ENCODE data around the gene WDR44. TPM values are rescaled to one million over a fixed set of nuclear protein-coding genes. Genes with fewer than 3 reads are reported as not detected.
A peak's percentile ranks its signal among the peaks of the same experiment; 100 is the strongest.
"Not testable (repeated sequence)": the region's sequence is repeated elsewhere in the genome, so short reads cannot be mapped to it uniquely, and the experiment has no call there.

WDR44 gene, protein sequence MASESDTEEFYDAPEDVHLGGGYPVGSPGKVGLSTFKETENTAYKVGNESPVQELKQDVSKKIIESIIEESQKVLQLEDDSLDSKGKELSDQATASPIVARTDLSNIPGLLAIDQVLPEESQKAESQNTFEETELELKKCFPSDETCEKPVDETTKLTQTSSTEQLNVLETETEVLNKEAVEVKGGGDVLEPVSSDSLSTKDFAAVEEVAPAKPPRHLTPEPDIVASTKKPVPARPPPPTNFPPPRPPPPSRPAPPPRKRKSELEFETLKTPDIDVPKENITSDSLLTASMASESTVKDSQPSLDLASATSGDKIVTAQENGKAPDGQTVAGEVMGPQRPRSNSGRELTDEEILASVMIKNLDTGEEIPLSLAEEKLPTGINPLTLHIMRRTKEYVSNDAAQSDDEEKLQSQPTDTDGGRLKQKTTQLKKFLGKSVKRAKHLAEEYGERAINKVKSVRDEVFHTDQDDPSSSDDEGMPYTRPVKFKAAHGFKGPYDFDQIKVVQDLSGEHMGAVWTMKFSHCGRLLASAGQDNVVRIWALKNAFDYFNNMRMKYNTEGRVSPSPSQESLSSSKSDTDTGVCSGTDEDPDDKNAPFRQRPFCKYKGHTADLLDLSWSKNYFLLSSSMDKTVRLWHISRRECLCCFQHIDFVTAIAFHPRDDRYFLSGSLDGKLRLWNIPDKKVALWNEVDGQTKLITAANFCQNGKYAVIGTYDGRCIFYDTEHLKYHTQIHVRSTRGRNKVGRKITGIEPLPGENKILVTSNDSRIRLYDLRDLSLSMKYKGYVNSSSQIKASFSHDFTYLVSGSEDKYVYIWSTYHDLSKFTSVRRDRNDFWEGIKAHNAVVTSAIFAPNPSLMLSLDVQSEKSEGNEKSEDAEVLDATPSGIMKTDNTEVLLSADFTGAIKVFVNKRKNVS
- 15.9 TPM for total RNA-seq

DNA sequence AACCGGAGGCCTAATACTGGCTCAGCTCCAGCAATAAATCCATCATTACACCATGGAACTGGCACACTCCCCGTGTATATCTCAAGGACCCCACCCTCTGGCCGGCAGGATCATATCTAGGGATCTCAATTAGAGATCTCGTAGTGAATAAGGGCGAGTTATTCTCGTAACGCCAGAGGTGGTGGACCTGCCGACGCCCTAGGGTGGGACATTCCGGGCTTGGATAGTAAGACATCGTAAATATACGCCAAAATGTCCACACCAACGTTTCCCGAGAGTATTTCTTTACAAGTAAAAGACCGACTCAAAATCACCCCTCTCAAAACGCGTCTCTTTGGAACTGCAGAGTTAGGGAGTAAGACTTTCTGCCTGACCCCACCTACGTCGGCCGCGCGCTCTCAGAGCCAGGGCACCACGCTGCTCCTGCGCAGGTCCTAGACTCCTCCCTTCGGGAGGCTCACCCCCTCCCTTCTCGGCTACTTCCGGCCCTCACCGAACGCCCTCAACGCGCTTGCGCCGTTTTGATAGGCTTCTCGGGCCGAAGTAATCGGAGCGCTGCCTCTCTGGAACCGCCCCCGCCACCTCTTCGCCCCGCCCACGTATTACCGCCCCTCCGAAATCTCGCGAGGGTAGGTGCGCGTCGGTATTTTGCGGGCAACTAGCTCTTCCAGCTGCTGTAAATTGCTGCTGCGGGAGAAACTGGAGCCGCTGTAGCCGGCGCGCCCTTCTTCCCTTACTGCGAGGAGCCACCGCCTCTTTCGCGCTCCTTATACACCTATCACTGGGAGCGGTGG is at the start of gene WDR44:
TSS of gene WDR44 (plus strand) at position 643 of the 794 bp plus-strand sequence. CDS start 398 bp downstream, outside the sequence.
- DNase-seq (ENCODE audit: low spot score): peak; percentile 95

DNA sequence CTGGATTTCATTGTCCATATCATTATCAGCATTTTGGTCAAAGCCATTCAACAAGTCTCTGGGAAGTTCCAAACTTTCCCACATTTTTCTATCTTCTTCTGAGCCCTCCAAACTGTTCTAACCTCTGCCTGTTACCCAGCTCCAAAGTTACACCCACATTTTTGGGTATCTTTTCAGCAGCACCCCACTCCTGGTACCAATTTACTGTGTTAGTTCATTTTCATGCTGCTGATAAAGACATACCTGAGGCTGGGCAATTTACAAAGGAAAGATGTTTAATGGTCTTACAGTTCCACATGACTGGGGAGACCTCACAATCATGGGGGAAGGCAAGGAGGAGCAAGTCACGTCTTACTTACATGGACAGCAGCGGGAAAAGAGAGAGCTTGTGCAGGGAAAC is 40.1 kb upstream of the WDR44 start:
- DNase-seq (ENCODE audit: low spot score): not testable (repeated sequence)

DNA sequence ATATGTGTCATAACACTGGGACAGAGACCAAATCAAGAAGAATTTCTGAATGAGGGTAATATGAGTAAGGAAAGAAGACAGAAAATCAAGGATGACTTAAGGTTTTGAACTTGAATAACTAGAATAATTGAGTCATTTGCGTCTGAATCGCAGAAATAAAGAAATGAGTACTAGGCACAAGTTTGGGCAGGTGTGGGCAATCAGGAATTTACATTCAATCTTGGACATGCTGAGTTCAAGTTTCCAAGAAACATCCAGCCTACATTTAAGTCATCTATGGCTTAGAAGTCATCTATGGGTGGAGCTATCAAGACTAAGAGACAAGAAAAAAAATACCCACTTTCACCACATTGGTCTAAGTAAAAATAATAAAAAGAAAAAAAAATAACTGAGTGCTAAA is 30.4 kb upstream of the WDR44 start:
- DNase-seq (ENCODE audit: low spot score): no peak

DNA sequence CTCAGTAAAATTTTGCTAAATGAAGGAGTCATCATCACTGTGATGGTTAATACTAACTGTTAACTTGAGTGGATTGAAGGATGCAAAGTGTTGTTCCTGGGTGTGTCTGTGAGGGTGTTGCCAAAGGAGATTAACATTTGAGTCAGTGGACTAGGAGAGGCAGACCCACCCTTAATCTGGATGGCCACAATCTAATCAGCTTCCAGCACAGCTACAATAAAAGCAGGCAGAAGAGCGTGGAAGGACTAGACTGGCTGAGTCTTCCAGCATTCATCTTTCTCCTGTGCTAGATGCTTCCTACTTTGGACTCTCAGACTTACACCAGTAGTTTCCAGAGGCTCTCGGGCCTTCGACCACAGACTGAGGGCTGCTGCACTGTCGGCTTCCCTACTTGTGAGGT is 21.3 kb upstream of the WDR44 start:
- no peak for DNase-seq (ENCODE audit: low spot score)

DNA sequence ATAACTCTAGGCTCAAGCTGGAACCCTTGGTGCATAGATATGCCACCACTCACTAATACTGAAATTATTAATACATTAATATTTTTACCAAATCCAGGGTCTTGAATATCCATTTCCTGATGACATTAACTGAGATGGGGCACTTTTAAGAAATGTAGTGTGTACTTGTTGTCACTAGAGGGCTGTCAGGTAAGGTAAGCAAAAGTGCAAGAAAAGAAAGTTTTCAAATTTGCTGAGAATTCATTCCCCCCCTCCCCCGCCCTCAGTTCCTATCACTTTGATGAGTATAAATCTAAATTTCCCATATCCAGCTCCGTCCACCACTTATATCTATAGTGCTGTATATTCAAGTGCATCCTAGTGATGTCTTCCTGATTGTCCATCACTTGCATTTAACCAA is 20.5 kb upstream of the WDR44 start:
- no peak for DNase-seq (ENCODE audit: low spot score)

DNA sequence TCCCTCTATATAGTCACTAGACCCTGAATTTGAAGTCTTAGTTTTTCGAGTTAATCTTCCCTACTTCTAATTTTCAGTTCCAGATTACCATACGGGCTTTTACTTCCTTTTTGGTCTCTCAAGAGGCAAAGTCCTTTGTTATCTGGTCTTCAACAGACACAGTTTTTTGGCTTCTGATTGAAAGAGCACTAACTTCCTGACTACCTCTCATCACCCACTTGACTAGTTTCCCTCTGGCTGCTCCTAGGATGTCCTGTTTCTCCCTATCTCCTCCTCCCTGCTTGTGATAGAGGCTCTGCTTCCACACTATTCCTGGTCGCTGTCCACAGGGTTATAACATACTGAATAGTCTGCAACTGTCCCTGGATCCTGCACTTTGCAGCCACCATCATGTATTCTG is 16.7 kb upstream of the WDR44 start:
- no peak for DNase-seq (ENCODE audit: low spot score)

DNA sequence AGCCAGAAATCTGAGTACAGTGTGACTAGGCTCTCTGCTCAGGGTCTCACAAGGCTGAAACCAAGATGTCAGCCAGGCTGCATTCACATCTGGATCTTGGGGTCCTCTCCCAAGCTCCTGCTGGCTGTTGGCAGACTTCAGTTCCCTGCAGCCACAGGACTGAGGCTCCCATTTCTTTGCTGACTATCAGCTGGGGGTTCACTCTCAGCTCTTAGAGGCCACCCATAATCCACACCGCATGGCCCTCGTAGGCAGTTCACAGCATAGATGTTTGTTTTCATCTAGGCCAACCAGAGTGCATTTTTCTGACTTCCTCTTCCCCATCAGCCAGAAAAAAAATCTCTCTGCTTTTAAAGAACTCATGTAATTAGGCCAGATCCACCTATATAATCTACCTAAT is 8.2 kb upstream of the WDR44 start:
- DNase-seq (ENCODE audit: low spot score): no peak

DNA sequence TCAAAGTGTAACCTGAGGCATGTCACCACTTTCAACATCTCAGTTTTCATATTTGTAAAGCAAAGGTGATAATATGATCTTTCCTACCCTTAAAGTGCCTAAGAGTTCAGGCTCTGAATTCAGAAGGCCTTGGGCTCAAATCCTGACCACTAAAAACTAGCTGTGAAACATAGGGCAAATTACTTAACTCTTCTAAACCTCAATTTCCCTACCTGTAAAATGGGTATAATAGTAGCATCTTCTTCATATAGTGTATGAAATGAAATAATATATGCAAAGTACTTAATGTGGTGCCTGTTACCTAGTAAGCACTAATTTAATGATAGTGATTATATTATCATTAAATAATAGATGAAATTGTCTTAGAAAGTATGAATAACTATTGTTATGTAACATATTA is 7.0 kb upstream of the WDR44 start:
- no peak for DNase-seq (ENCODE audit: low spot score)

DNA sequence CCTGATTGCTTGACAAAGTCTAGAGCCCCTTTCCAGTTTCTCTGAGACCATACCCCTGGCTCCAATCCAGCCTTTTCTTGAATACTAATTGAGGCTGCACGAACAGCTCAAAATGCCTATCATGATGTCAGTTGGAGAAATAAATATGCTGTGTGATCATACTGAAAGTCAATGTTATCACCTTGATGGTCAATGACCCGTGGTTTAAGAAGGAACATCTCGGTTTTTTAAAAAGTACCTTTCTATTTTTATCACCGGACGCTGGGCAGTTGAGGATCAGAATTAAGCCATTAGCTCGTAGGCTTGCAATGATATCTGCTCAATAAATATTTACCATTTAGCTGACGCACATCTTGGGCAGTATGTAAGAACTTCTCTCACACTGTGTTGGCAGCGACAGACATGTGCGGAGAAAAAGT is 852 bp upstream of the WDR44 start:
- no peak for DNase-seq (ENCODE audit: low spot score)

DNA sequence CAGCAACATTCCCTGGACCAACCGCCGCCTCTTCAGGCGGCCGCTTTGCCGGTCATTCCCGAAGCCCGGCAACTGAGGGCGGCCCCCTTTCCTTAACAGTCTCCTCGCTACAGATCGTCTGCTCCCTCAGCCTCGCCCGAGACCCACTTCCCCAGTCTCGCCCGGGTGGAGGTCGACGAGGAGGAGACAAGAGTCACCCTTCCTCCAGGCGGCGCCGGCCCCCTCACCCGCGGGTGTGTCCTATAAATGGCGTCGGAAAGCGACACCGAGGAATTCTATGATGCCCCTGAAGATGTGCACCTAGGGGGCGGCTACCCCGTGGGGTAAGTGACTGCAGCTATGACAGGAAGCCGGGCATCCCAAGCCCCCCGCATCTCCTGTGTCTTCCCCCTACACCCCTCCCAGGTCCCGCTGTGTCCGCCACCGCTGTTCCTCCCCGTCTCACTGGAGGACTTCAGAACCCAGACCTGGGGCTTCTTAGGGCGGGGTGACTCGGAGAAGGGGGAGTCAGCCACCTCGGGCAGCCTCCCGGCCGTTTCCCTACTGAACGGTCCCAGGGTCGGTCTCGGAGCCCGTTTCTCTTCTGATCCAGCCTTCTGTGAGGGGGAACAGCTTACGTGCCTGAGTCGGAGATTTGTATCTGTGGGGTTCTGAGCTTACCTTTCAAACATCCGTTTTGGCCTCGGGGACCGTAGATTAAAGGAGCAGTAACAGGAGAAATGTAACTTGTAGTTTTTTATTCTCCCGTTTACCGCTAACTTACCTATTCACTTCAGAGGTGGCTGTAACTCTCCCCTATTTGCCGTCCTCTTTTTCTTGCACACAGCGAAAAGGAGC is 570 bp downstream of the WDR44 start:
- DNase-seq (ENCODE audit: low spot score): peak; percentile 54

DNA sequence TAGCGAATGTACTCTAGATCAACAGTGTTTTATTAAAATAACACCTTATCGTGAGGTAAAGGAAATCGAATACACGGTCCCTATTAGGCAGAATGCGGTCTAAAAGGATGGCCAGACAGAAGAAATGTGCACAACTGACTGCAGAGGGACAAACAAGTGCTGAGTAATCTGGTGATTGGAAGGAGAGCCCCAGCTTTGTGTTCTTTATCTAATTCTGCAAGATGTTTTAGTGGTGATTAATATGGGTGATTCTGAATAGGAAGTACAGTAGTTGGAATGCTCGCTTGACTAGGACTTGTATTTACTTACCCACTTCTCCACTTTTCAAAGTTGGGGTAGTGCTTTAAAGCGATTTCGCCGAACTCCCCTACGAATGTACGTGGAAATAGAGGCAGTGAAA is 1.2 kb downstream of the WDR44 start:
- no peak for DNase-seq (ENCODE audit: low spot score)

DNA sequence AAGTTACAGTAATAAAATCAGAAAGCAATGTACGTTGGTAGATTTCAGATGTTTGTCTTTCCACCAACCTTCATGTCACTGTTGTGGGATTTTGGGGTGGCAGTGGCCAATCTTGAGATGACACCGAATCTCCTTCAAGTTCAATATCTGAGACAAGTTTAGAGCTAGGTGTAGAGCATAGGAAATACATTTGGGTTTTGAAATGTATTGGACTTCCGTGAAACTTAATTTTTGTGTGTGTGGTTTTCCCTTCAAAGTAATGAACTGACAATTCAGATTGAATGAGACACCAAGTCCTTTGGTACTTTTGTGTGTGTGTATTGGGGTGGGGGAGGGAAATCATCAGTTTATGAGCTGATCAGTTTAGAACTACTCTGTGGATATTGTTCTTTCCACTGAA is 1.8 kb downstream of the WDR44 start:
- DNase-seq (ENCODE audit: low spot score): no peak

DNA sequence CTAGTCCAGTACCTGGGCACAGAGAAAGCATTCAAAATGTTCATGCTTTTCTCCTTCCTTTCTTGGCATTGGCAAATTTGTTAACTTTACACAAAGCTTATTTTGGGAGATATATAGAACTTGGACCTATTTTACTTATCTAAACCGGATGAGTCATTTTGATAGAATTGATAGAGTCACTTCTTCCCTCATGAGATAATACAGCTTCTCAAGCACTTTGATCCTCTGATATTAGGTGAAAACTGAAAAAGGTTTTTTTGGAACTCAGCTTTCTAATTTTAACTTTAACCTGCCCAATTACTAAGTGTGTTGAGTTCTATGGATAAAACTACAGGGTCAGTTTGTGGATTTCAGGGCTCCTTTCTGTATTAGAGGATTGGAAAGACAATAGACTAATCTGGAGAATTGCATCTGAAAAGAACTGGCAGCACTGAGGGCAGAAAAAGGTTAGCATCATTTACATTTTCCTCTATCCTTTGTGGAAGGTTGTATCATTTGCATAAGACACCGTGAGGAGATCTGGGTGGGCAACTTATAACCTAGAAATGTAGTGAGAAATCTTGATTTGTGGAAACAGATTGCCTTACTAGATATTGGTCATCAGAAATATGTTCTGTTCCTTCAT is 2.4 kb downstream of the WDR44 start:
- no peak for DNase-seq (ENCODE audit: low spot score)

DNA sequence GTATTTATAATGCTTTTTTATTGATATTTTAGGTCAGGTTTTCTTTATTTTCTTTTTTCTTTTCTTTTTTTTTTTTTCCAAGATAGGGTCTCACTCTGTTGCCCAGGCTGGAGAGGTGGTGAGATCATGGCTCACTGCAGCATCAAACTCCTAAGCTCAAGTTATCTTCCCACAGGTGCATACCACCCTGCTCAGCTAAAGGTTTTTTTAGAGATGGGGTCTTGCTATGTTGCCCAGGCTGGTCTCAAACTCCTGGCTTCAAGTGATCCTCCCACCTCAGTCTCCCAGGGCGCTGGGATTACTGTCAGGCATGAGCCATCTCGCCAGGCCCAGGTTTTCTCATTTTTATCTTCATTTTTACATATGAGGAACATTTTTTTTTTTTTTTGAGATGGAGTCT is 3.3 kb downstream of the WDR44 start:
- DNase-seq (ENCODE audit: low spot score): no peak

DNA sequence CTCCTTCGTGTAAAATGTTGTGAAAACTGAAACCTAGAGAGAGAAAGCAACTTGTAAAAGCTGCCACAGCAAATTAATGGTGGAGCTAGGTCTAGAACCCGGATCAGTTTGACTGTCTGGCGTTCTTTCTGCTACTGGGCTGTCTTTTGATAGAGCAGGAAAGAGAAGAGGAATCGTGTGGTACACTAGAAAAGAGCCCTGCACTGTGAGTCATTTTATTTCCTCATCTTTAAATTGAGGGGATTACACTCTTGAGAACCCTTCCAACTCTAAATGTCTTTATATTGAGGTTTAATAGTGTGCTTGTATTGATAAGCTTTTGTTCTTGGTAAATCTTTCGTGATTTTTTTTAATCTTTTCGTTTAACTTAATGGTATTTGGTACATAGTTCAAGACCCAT is 4.3 kb downstream of the WDR44 start:
- no peak for DNase-seq (ENCODE audit: low spot score)

DNA sequence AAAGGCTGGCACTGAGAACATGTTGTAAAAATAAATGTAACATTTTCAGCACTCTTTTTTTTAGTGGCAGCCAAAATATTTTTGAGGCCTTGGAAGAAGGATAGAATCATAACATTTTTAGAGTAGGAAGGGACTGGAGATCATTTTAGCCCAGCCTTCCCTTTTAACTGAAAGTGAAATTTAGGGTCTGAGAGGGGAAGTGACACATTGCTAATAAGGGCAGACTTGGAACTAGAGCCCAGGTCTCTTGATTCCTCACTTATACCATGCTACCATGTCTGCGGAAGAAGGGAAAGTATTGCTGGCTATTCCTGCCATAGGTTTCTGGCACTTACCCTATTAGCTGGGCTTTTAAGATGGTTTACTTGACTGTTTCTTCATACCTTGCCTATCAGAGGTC is 4.8 kb downstream of the WDR44 start:
- DNase-seq (ENCODE audit: low spot score): no peak

DNA sequence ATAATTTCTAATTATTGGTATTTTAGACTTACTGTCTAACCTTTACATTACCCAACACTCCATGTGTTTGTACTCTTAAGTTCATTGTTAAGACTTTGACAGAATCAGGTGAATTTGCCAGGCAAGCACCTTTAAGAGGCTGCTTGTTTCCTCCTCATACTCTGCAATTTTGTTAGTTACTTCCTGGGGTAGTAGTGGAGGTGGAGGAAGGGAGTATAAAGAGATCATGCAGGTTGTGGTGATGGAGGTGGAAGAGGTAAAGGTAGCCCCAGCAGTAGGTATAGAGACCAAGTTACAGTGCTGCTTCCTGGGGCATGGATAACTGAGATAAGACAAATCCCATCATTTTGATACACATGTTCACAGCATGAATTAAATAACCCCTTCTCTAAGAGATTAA is 6.7 kb downstream of the WDR44 start:
- no peak for DNase-seq (ENCODE audit: low spot score)

DNA sequence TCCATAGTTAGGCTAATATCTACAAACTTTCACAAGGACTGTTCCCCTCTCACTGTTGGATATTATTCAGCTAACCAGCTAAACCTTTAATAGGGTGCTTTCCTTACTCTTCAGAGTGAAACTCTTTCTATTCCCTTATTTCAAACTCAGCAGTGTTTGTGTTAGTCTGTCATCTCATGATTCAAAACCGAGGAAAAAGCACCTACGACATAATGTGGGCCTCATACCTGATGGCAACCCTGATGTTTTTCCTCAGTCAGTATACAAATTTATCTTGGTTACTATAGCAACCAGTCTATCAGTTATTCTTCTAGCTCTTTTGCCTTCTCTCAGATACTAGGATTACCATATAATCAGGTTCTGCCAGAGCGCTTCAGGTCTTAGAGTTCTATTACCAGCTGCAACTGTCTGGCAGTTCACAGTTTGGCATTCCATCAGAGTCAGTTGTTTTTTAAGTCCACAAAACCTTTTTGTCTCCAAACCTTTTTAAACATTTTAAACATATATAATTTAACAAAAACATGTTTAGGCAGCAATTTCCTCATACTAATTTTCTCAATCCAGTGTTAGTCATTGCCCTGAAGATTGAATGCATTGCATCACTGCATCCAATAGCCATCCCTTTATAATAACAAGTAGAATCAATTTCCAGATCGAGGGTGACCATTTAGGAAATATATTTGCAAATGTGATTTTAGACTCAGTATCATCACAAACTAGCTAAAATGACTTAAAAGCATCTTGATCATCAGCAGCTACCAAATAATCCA is 7.4 kb downstream of the WDR44 start:
- no peak for DNase-seq (ENCODE audit: low spot score)

DNA sequence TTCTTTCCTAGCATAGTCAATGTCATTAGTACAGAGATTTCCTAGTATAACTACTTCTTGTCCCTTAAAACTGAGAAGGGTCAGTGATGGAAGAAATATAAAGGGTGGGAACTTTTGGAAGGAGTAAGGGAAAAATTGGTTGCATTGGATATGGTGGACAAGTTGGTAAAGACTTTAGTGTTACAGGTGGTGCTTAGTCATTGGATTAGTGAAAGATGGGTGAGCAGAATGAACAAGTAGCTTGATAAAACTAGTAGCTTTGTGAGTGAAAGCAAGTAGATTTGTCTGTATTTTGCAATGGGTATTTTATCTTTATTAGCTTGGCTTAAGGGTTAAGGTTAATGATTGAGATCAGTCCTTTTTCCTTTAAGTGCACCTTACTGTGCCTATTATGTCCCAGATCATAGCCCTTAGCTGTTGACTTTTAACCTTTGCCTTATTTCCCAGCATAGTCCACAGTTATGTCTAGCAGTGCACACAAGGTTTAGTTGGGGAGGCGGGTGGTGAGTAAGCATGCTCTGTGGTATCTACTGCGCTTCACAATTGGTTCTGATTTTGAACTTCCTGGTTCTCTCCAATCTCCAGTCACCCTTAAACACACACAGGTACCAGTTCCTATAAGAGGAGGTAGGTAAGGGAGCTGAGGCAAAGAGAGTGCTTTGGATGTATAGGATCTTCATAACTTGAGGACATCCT is 9.5 kb downstream of the WDR44 start:
- DNase-seq (ENCODE audit: low spot score): no peak
